Activated T-helper 9 cell treated with anti-CD3 and anti-CD28 coated beads, Interleukin-2, amount 50 U/mL, for 16 hours (primary cell): ENCODE results near the gene GRHL3.

ENCODE experiments used
- DNase-seq: peaks from one replicate; pipeline ENCODE4 v3.0.0-alpha.2; 2020; ENCODE audit warnings: low read depth

GRHL3 gene

GRCh38 chr1:24344090-24344742 lies 25.1 kb downstream of the GRHL3 start:
- no peak for DNase-seq

GRCh38 chr1:24345334-24345733 lies 26.2 kb downstream of the GRHL3 start:
- no peak for DNase-seq

DNA sequence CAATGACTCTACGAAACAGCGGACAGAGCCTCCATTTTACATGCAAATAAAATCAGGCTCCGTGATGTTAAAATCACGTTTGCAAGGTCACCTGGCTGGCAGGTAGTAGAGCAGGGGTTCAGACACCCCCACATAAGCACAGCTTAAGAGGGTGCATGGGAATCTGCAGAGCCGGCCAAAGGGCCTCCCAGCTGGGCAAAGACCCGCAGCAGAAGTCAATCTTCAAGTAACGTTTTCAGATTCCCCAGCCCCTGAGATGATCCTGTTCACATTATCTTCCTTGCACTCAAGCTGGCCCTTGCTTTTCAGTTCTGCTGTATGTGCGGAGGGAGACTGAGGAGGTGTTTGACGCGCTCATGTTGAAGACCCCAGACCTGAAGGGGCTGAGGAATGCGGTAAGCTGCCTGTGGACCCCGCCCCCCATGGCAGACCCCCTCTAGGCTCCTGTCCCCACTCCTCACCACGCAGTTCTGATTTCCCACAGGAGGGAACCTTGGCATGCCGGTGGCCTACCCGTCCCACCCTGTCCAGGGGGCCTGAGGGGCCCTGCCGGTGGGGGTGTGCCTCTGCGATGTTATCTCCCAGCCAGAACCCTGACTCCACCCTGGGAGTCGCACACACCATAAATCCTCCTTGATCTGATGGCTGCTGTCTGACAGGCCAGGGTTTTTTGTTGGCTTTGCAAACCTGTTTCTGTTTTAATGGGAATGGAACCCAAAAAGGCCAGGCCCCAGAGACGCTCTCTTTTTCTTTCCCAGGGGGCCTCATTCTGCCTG lies 28.2 kb downstream of the GRHL3 start:
- no peak for DNase-seq

DNA sequence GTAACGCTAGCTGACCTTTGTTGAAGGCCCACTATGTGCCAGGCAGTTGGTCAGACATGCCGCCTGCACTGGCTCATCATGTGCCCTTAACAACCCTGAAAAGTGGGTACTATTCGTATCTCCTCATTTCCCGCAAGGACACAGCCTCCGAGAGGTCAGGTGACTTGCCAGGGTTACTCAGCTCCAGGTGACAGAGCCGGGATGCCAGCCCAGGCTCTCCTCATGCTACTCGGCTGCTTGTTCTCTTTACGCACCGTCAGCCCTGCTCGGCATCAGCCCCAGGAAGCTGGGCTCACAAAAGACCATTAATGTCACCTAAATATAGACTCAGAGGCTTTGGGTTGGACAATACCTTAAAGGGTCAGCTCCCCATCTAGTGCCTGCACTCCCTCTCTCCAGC lies 29.0 kb downstream of the GRHL3 start:
- no peak for DNase-seq

GRCh38 chr1:24349891-24350290 lies 30.7 kb downstream of the GRHL3 start:
- no peak for DNase-seq

DNA sequence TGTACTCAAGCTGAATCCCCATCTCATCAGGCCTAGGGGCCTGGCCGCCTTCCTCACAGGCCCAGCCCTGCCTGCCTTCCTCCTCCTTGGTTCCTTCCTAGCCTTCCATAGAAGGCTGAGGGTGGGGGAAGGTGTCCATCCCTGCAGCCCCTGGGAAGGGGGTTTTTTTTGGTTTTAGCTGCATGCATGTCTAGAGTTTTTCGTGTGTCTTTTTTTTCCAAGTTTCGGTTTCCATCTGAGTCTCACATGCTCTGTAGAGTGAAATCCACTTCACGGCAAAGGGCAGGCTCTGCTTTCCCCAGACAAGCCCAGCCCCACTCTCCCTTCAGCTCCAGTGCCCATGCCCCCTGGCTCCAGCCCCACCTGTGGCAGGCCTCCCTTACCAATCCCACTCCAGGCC lies 32.1 kb downstream of the GRHL3 start:
- DNase-seq, result no peak

- peak; percentile 19 for DNase-seq
Measured at GRCh38 chr1:24351918-24352627, 32.9 kb downstream of the GRHL3 start.

DNA sequence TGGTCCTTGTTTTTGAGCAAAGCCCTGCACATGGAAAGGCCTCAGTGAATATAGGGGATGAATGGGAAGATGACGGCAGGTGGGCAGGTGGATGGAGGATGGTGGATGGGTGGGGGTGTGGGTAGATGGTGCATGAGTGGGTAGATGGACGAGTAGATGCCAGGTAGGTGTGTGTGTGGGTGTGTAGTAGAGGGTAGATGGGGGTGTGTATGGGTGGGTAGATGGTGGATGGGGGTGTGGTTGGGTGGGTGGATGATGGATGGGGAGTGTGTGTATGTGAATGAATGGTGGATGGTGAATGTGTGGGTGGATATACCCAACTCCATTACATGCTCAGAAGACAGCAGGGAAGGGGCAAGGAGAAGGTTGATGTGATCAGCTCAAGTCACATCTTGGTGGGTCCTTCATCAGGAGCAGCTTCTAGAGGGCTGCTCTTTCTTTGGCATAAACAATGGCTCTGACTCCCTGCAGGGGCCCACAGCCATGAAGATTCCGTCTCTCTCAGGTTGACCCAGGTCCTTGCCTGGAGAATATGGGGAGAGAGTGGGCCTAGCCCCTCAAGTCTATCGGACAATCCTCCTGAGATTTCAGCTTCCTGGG lies 34.2 kb downstream of the GRHL3 start:
- DNase-seq, result no peak

DNA sequence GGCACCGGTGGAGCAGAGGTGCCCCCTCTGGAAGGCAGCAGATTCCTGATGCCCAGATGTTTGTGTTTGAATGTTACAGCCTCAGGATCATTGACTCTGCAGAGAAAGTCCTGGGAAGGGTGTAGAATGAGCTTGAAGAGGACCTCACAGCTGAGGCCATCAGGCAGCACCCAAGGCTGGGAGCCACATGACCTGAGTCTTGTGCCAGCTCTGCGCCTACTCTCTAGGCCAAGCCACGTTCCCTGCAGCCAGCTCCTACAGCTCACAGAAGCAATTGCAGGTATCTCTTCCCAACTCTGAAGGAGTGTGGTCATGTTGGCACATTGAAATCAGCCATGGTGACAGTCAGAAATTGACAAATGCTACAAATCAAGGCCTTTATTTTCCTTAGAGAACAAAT lies 36.3 kb downstream of the GRHL3 start:
- no peak for DNase-seq

- DNase-seq, result no peak
Measured at GRCh38 chr1:24357038-24357437, 37.9 kb downstream of the GRHL3 start.

DNA sequence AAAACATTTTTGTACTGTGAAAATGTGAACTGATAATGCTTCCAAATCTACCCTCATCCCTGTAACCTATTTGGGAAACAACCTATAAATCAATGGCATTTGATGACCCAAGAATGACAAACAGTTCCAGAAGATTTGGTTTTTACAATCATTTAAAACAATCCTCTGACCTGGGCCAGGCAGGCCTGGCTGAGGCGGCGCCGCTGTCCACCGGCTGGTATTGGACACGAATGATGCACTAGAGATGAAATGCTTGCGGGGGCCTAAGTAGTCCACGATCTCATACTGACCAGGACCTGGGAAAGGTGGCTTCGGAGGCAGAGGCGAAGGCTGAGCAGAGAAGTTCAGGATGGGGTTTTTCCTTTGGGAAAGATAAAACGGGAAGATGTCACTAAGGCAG lies 41.5 kb downstream of the GRHL3 start:
- no peak for DNase-seq

- no peak for DNase-seq
Measured at GRCh38 chr1:24361811-24362210, 42.7 kb downstream of the GRHL3 start.

DNA sequence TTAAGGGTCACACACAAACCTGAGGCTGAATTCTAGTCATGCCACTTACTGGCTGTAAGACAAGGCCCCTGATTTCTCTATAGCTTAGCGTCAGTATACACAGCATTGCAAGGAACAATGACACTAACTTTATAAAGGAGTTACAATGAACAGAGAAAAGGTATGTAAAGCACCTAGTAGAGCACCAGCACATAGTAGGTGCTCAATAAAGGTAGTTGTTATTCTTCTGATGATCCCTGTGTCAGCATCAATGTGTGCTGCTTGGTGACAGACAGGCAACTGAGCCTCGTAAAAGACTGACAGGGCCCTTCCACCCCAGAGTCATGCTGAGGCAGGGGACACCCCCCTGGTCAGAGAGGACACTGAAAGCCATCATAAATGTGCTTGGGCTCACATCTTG lies 43.2 kb downstream of the GRHL3 start:
- no peak for DNase-seq

- DNase-seq, result no peak
Measured at GRCh38 chr1:24362982-24363614, 43.9 kb downstream of the GRHL3 start.

GRCh38 chr1:24363994-24364393 lies 44.8 kb downstream of the GRHL3 start:
- no peak for DNase-seq

DNA sequence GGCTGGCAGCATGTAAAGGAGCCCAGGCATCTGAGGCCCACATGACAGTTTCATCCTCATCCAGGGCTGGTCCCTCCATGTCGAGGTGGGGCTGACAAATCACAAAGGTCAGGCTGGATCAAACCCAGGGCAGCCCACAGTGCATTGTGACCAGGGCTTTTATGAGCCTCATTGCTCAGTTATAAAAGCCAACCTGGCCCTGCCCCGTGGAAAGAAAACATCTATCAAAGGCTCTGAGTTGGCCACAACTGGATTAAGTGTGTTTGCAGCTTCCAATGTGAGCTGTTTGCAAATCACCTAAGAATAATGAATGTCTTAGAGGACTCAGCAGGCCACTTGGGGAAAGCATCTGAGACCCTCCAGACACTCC lies 45.4 kb downstream of the GRHL3 start:
- no peak for DNase-seq

- no peak for DNase-seq
Measured at GRCh38 chr1:24364975-24365678, 46.0 kb downstream of the GRHL3 start.

- no peak for DNase-seq
Measured at GRCh38 chr1:24366707-24367106, 47.5 kb downstream of the GRHL3 start.

DNA sequence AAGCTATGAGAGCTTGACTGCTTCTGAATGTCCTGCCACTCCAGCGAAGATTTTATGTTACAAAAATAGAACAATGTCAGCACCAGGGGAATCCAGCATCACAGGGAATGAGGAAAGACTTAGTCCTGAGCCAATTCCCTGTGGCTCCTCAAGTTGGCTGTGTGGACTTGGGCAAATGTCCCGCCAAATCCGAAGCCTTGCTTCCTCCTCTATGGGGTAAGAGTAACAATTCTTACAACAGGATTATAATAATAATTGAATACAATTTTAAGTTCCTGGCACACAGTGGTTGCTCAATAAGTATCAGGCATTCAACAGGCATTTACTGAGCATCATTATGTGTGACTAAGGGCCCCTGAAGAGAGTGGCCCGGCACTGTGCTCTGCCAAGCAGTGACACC lies 50.0 kb downstream of the GRHL3 start:
- no peak for DNase-seq

- DNase-seq, result no peak
Measured at GRCh38 chr1:24369801-24370200, 50.6 kb downstream of the GRHL3 start.

DNA sequence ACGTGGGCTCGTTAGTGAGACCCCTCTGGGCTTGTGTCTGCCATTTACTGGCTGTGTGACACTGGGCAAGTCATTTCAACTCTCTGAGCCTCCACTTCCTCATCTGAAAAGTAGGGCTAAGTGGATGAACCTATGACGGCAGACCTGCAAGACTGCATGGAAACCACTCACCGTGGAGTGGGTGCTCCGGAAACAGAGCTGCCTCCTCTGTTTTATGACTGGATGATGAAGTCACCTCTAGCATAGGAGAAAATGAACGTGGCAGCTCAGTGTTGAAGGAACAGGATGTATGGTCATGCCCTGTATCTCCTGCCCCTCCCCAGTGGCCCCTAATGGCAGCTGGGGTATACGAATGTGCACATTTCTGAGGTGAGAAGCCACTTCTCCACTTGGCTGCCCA lies 53.9 kb downstream of the GRHL3 start:
- DNase-seq, result no peak

- DNase-seq, result no peak
Measured at GRCh38 chr1:24373710-24374109, 54.6 kb downstream of the GRHL3 start.
